ENCODE measurements around the gene SNX10.

- no peak for TF ChIP-seq EZH2 (IDR thresholded peaks at IDR 0.05; ENCODE audit: insufficient read depth, poor library complexity, severe bottlenecking)
- TF ChIP-seq EZH2phosphoT487 (IDR thresholded peaks at IDR 0.05; ENCODE audit: insufficient read depth, low read depth): no peak
Observed at GRCh38 chr7:26332698-26333097, 41.0 kb downstream of the SNX10 start.

Measured in GM23248 (cell line).